GM23248 (cell line): ENCODE measurements around the gene ITGB4. TPM values are rescaled to one million over a fixed set of nuclear protein-coding genes. Genes with fewer than 3 reads are reported as not detected.

Experiments
- DNase-seq: peaks from one replicate; pipeline ENCODE4 v3.0.0-alpha.2; 2015
- H2AFZ ChIP-seq: fragments of 200-600 bp; sonication (generic); 2 replicates; pipeline ENCODE4 v1.6.1; 2016; ENCODE audit warnings: antibody characterized with exemption
- H3F3A ChIP-seq: fragments of 200-600 bp; sonication (generic); 2 replicates; pipeline ENCODE4 v1.6.1; 2016; ENCODE audit warnings: mild to moderate bottlenecking, antibody characterized with exemption, mixed run types; ENCODE audit not compliant: insufficient read depth
- H3K27ac ChIP-seq: fragments of 200-600 bp; sonication (generic); 2 replicates; pipeline ENCODE4 v1.5.1; 2016; ENCODE audit warnings: mild to moderate bottlenecking
- H3K27me3 ChIP-seq: fragments of 200-600 bp; sonication (generic); replicated peaks from 2 replicates; pipeline ENCODE4 v1.6.1; 2016; ENCODE audit warnings: mild to moderate bottlenecking; ENCODE audit not compliant: insufficient read depth
- H3K36me3 ChIP-seq: fragments of 200-600 bp; sonication (generic); 2 replicates; pipeline ENCODE4 v1.6.1; 2016; ENCODE audit warnings: low read depth, mild to moderate bottlenecking
- H3K4me1 ChIP-seq: fragments of 200-600 bp; sonication (generic); 2 replicates; pipeline ENCODE4 v1.6.1; 2016; ENCODE audit warnings: mild to moderate bottlenecking; ENCODE audit not compliant: insufficient read depth
- H3K4me2 ChIP-seq: fragments of 200-600 bp; sonication (generic); one replicate; pipeline ENCODE4 v1.6.1; 2016; ENCODE audit warnings: mild to moderate bottlenecking; ENCODE audit not compliant: unreplicated experiment
- H3K4me3 ChIP-seq: fragments of 200-600 bp; sonication (generic); 2 replicates; pipeline ENCODE4 v1.5.1; 2016; ENCODE audit warnings: mild to moderate bottlenecking
- H3K79me2 ChIP-seq: fragments of 200-600 bp; sonication (generic); 2 replicates; pipeline ENCODE4 v1.6.1; 2016; ENCODE audit warnings: mild to moderate bottlenecking; ENCODE audit not compliant: insufficient read depth
- H3K9ac ChIP-seq: fragments of 200-600 bp; sonication (generic); 2 replicates; pipeline ENCODE4 v1.6.1; 2016; ENCODE audit warnings: mild to moderate bottlenecking
- H3K9me2 ChIP-seq: fragments of 200-600 bp; sonication (generic); 2 replicates; pipeline ENCODE4 v1.6.1; 2016; ENCODE audit warnings: mixed run types, mild to moderate bottlenecking, moderate library complexity; ENCODE audit not compliant: insufficient read depth
- H3K9me3 ChIP-seq: fragments of 200-600 bp; sonication (generic); one replicate; pipeline ENCODE4 v1.6.1; 2017; ENCODE audit warnings: low read depth
- H4K20me1 ChIP-seq: fragments of 200-600 bp; sonication (generic); 2 replicates; pipeline ENCODE4 v1.6.0; 2016; ENCODE audit not compliant: insufficient read depth
- EZH2 ChIP-seq: fragments of 200-600 bp; sonication (generic); IDR thresholded peaks from 2 replicates; pipeline ENCODE4 v1.6.1; 2018; ENCODE audit warnings: antibody characterized with exemption, mild to moderate bottlenecking; ENCODE audit not compliant: insufficient read depth, poor library complexity, severe bottlenecking
- EZH2phosphoT487 ChIP-seq: fragments of 200-600 bp; sonication (generic); IDR thresholded peaks from 2 replicates; pipeline ENCODE4 v1.6.1; 2018; ENCODE audit warnings: antibody characterized with exemption, moderate library complexity, mild to moderate bottlenecking, low read depth; ENCODE audit not compliant: insufficient read depth
- WGBS, 2 experiments: methylation state at CpG; one replicate each; pipeline ENCODE4 v1.1.6; 2015 to 2017; ENCODE audit warnings: low lambda C conversion rate in 2 of 2, low coverage in 1 of 2; ENCODE audit errors: missing lambda C conversion rate in 2 of 2; 5-methylcytosine and 5-hydroxymethylcytosine counted together
- in situ Hi-C: fragments of 300-500 bp; cut with MboI; formaldehyde crosslinking; loops from 2 replicates; pipeline ENCODE4 v1.15.0; 2020
- polyA plus RNA-seq: library from polyadenylated mRNA; unstranded; fragments of >200 nt; fragmentation: Nextera tagmentation; extraction: Ambion mirVana; gene quantifications from 2 replicates; pipeline ENCODE4 v1.2.1, GENCODE V29; 2016
- total RNA-seq: library from RNA; depleted of rRNA; stranded (reverse); fragments of >200 nt; shearing (Covaris generic); gene quantifications from 2 replicates; pipeline ENCODE4 v1.2.3, GENCODE V29; 2014

The ITGB4 gene
- total and polyA plus RNA-seq, 2 experiments from 2014 or later, result under 0.01 to 1.5 TPM

DNA sequence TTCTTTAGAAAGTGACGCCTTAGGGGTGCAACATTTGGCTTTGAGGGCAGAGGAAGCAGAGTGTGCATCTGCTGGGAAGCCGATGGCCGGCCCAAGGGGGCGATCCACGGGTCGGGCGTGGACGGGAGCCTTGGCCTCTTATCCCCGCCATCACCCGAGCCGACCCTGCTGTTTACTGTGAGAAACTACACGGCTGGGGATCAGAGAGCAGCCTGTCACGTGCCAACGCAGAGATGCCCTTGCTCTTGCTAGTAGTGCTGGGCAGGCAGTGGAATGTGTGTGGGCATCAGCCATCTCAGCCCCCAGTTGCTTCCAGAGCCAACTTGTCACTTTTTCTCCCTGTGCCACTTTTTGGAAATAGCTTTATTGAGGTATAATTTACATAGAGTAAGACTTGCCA, 26.7 kb upstream of the ITGB4 start:
- no peak overlapping the region for H2AFZ ChIP-seq
- H3K9me3 ChIP-seq, result no peaks in the 10 kb centered on the region
- peak overlapping the region; percentile 90 for H3K27ac ChIP-seq
- peak overlapping the region; percentile 68 for H3K9ac ChIP-seq
- H3K27me3 ChIP-seq, result no peaks in the 10 kb centered on the region
- in situ Hi-C loops, result no loop called here
- H4K20me1 ChIP-seq, result no peaks in the 10 kb centered on the region
- H3K4me3 ChIP-seq, result no peak overlapping the region
- peak; percentile 28 for DNase-seq
- H3K79me2 ChIP-seq, result peaks cover 73% of the 10 kb centered on the region
- 21 to 25% methylated on average over 14 of the region's 14 CpGs for WGBS, 2 experiments
- H3K9me2 ChIP-seq, result no peaks in the 10 kb centered on the region
- H3K36me3 ChIP-seq, result peaks cover 7% of the 10 kb centered on the region; the same call in 1 of the 2 replicates
- H3K4me1 ChIP-seq, result peaks cover 60% of the 10 kb centered on the region
- peaks cover 32% of the 10 kb centered on the region for H3F3A ChIP-seq
- no peak for TF ChIP-seq EZH2
- no peak for TF ChIP-seq EZH2phosphoT487
- H3K4me2 ChIP-seq, result peak overlapping the region; percentile 73

DNA sequence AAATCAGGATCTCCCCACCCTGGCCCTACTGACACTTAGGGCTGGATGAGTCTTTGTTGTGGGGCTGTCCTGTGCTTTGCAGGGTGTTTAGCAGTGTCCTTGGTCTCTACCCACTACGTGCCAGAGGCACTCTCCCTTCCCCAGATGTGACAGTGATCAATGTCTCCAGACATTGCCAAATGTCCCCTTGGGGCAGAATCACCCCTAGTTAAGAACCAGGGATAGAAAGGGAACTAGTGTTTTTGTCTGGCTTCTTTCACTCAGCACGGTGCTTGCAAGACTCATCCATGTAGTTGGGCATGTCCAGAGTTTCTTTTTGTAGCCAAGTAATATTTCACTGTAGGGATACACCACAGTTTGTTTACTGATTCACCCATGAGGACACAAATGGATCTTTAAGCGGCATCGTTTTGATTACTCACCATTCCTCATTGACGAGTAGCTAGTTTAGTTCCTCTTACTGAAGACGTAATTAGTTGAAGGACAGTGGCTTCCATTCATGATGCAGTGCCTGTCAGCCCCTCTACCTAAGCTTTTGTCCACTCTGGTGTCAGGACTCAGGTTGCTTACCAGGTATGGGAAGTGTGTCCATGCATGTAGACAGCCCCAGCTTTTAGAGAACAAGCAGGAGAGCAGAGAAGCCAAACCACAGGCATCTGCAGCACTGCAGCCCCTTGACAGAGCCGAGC, 26.0 kb upstream of the ITGB4 start:
- peak overlapping the region; percentile 90 for H3K27ac ChIP-seq
- peak; percentile 93 for DNase-seq
- H3K4me3 ChIP-seq, result no peak overlapping the region
- 6% methylated on average over 7 of the region's 7 CpGs for WGBS, 2 experiments
- TF ChIP-seq EZH2phosphoT487 (no peak), EZH2 (no peak)
- no peaks in the 10 kb centered on the region for H3K27me3 ChIP-seq
- no peak overlapping the region for H2AFZ ChIP-seq
- peaks cover 38% of the 10 kb centered on the region for H3F3A ChIP-seq
- H3K9me2 ChIP-seq, result no peaks in the 10 kb centered on the region
- in situ Hi-C loops, result no loop called here
- peaks cover 66% of the 10 kb centered on the region for H3K4me1 ChIP-seq
- H3K9me3 ChIP-seq, result no peaks in the 10 kb centered on the region
- H3K36me3 ChIP-seq, result peaks cover 7% of the 10 kb centered on the region; the same call in 1 of the 2 replicates
- H4K20me1 ChIP-seq, result no peaks in the 10 kb centered on the region
- H3K4me2 ChIP-seq, result peak overlapping the region; percentile 73
- H3K79me2 ChIP-seq, result peaks cover 65% of the 10 kb centered on the region
- H3K9ac ChIP-seq, result peak overlapping the region; percentile 20; the same call in 1 of the 2 replicates

DNA sequence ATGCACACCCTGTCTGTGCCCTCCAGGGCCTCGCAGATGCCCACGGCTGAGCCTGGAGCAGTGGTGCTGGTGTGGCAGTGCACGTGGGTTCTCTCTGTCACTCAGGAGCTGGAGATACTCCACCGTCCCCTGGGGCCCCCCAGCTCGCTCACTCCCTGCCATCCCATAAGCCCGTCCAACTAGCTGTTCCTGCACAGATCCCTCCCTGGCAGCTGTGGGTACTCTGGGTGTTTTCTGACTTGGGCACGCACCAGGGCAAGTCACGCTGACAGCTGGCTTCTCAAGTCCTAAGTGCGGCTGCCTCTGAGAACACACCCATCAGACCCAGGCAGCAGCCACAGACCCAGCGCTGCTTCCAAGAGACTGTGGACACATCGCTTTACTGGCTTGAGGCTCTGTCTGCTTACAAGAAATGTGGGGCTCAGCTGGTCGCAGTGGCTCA, 25.4 kb upstream of the ITGB4 start:
- DNase-seq, result no peak
- WGBS, 2 experiments, result 55 to 58% methylated on average over 12 of the region's 12 CpGs
- in situ Hi-C loops, result no loop called here
- Histone ChIP-seq H3K27me3 (no peaks in the 10 kb centered on the region), H3K27ac (peak overlapping the region; percentile 90), H3F3A (peaks cover 41% of the 10 kb centered on the region), H3K9me2 (no peaks in the 10 kb centered on the region), H2AFZ (no peak overlapping the region), H3K9me3 (no peaks in the 10 kb centered on the region), H3K4me3 (no peak overlapping the region), H3K4me1 (peaks cover 66% of the 10 kb centered on the region), H4K20me1 (no peaks in the 10 kb centered on the region), H3K4me2 (peak overlapping the region; percentile 24), H3K36me3 (peaks cover 7% of the 10 kb centered on the region; the same call in 1 of the 2 replicates), H3K79me2 (peaks cover 60% of the 10 kb centered on the region), H3K9ac (no peak overlapping the region)
- TF ChIP-seq EZH2, result no peak
- TF ChIP-seq EZH2phosphoT487, result no peak

DNA sequence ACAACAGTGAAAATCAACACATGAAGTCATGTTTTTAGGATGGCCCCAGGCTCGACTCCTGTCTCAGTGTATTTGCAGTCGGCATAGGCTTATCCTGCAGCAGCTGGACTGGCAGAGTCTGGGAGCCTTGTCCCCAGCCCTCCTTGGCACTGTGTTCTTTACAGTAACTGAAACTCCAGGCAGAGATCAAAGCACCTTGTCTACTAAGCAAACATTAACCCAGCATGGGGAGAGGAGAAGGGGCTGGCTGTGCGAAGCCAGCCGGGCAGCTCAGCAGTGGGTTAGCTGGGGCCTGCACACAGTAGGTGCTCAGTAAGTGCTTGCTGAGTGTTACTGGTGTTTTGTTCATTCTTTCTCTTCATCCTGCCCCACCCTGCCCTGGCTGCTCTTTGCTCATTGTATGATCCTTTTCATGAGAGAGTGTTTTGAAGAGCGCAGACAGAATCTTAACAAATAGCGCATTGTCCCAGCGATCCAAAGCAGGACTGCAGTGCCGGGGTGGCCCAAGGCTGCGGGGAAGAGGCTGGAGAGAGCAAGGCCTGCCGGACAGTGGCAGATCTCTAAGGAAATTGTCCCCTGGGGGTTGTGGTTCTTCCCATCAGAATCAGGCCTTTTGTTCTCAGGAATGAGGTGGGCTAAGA, 23.5 kb upstream of the ITGB4 start:
- no peak overlapping the region for H3K4me3 ChIP-seq
- no peak overlapping the region for H3K4me2 ChIP-seq
- peaks cover 46% of the 10 kb centered on the region for H3F3A ChIP-seq
- H3K36me3 ChIP-seq, result peaks cover 22% of the 10 kb centered on the region; the same call in 1 of the 2 replicates
- no peak for DNase-seq
- H2AFZ ChIP-seq, result no peak overlapping the region
- H3K9ac ChIP-seq, result no peak overlapping the region
- peaks cover 47% of the 10 kb centered on the region for H3K79me2 ChIP-seq
- H3K27me3 ChIP-seq, result no peaks in the 10 kb centered on the region
- no peak for TF ChIP-seq EZH2
- no peak for TF ChIP-seq EZH2phosphoT487
- WGBS, 2 experiments, result 76 to 77% methylated on average over 10 of the region's 10 CpGs
- in situ Hi-C loops, result no loop called here
- peaks cover 54% of the 10 kb centered on the region for H3K4me1 ChIP-seq
- H3K27ac ChIP-seq, result no peak overlapping the region
- no peaks in the 10 kb centered on the region for H3K9me2 ChIP-seq
- no peaks in the 10 kb centered on the region for H4K20me1 ChIP-seq
- no peaks in the 10 kb centered on the region for H3K9me3 ChIP-seq
